SJSA1 (cell line): Measurements from ENCODE around the gene GRIK4. TPM values are rescaled to one million over a fixed set of nuclear protein-coding genes. Genes with fewer than 3 reads are reported as not detected.
A peak's percentile ranks its signal among the peaks of the same experiment; 100 is the strongest.
"Not testable (repeated sequence)": the region's sequence is repeated elsewhere in the genome, so short reads cannot be mapped to it uniquely, and the experiment has no call there.

ENCODE experiments used
- DNase-seq, 2 experiments: peaks; one replicate each; pipeline ENCODE4 v3.0.0-alpha.2; 2015 to 2020; ENCODE audit warnings: low spot score in 2 of 2, low read depth in 1 of 2
- H3K27ac ChIP-seq: fragments of 250-450 bp; sonication (Bioruptor Pico); 2 replicates; pipeline ENCODE4 v1.5.1; 2020; ENCODE audit warnings: mild to moderate bottlenecking, moderate library complexity
- H3K27me3 ChIP-seq: fragments of 250-450 bp; sonication (Bioruptor Pico); replicated peaks from 2 replicates; pipeline ENCODE4 v1.5.1; 2020; ENCODE audit warnings: mild to moderate bottlenecking, moderate library complexity
- H3K36me3 ChIP-seq: fragments of 250-450 bp; sonication (Bioruptor Pico); 2 replicates; pipeline ENCODE4 v1.5.1; 2020; ENCODE audit warnings: mild to moderate bottlenecking
- H3K4me1 ChIP-seq: fragments of 250-450 bp; sonication (Bioruptor Pico); replicated peaks from 2 replicates; pipeline ENCODE4 v1.6.1; 2021; ENCODE audit warnings: mild to moderate bottlenecking
- H3K4me3 ChIP-seq: fragments of 250-450 bp; sonication (Bioruptor Pico); 2 replicates; pipeline ENCODE4 v1.5.1; 2020; ENCODE audit warnings: mild to moderate bottlenecking
- H3K9me3 ChIP-seq: fragments of 250-450 bp; sonication (Bioruptor Pico); replicated peaks from 2 replicates; pipeline ENCODE4 v1.5.1; 2020; ENCODE audit warnings: mild to moderate bottlenecking
- total RNA-seq: library from RNA; depleted of rRNA; stranded (reverse); fragments of >200 nt; shearing (Covaris generic); gene quantifications from 2 replicates; pipeline ENCODE4 v1.2.3, GENCODE V29; 2014

The GRIK4 gene
- total RNA-seq, 1 experiment from 2014 or later: not detected

- Histone ChIP-seq H3K4me1 (no peaks in the 10 kb centered on the region), H3K27me3 (no peaks in the 10 kb centered on the region), H3K27ac (no peak overlapping the region), H3K36me3 (no peaks in the 10 kb centered on the region), H3K4me3 (no peak overlapping the region), H3K9me3 (no peaks in the 10 kb centered on the region)
- DNase-seq: no peak
Measured at GRCh38 chr11:120499859-120500258, 11.7 kb upstream of the GRIK4 start.

DNA sequence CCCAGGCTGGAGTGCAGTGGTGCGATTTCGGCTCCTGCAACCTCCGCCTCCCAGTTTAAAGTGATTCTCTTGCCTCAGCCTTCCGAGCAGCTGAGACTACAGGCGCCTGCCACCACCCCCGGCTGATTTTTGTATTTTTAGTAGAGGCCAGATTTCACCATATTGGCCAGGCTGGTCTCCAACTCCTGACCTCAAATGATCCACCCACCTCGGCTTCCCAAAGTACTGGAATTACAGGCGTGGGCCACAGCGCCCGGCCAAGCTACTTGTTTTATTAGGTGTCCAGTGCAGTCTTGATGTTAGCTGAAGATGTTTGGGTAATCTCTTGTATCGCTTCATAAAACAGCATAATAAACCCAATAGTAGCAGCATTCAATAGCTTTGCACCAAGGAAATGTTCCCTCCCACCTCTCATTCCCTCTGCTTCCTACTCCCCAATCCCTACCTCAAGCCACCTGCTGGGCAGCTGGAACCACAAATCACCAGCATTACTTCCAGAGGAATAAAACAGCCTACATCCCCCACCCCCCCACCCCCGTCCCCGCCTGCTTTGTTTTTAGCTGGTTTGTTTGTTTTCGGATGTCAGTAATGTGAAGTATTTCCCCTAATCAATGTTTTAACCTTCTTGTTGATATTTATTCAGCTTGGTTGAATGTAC is 11.0 kb upstream of the GRIK4 start:
- no peak overlapping the region for H3K27ac ChIP-seq
- no peaks in the 10 kb centered on the region for H3K4me1 ChIP-seq
- H3K36me3 ChIP-seq: no peaks in the 10 kb centered on the region
- no peak for DNase-seq
- no peaks in the 10 kb centered on the region for H3K9me3 ChIP-seq
- H3K27me3 ChIP-seq: no peaks in the 10 kb centered on the region
- no peak overlapping the region for H3K4me3 ChIP-seq

DNA sequence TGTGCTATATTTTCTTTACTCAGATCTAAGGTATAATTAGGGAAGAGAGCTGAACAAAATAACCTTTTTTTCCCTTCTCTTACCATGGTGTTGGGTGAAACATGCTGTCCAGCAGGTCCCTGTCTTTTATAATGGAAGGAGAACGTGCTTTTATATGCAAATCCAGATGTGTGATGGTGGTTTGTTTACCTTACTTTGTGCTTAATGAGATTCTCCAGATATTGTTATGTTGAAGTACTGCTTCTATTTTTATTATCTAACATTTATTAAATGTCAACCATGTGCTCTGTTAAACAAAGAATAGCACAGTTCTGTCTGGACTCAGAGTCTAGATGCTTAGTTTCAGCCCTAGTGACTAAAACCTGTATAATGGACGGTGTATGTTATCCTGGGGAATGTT is 10.1 kb upstream of the GRIK4 start:
- Histone ChIP-seq H3K36me3 (no peaks in the 10 kb centered on the region), H3K27me3 (no peaks in the 10 kb centered on the region), H3K4me3 (no peak overlapping the region), H3K27ac (no peak overlapping the region), H3K9me3 (no peaks in the 10 kb centered on the region), H3K4me1 (no peaks in the 10 kb centered on the region)
- DNase-seq: no peak

DNA sequence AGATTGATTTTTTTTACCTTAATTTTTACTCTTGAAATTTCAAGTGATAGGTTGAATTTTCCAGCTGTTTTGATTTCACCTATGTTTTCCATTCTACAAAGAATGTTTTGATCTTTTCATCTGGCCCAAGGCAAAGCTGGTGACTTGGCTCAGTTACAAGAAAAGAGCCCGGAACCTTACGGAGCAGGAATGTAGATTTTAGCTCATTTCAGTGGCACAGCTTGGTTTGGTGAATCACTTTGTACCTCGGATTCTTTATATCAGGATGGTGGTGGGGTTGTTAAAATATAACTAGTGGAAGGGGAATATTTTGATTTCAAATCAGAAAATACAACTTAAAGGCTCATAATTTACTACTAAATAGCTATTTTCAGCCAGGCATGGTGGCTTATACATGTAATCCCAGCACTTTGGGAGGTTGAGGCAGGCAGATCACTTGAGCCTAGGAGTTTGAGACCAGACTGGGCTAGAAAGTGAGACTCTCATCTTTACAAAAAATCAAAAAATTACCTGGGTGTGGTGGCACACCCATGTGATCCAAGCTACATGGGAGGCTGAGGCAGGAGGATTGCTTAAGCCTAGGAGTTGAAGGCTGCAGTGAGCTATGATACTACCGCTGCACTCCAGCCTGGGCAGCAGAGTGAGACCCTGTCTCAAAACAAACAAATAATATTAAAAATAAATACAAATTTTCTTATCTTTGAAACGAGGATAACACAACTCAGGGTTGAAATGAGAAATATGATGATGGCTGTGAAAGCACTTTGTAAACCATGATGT is 9.4 kb upstream of the GRIK4 start:
- no peak overlapping the region for H3K4me3 ChIP-seq
- H3K4me1 ChIP-seq: no peaks in the 10 kb centered on the region
- no peaks in the 10 kb centered on the region for H3K9me3 ChIP-seq
- no peak overlapping the region for H3K27ac ChIP-seq
- H3K27me3 ChIP-seq: no peaks in the 10 kb centered on the region
- no peak for DNase-seq
- H3K36me3 ChIP-seq: no peaks in the 10 kb centered on the region

DNA sequence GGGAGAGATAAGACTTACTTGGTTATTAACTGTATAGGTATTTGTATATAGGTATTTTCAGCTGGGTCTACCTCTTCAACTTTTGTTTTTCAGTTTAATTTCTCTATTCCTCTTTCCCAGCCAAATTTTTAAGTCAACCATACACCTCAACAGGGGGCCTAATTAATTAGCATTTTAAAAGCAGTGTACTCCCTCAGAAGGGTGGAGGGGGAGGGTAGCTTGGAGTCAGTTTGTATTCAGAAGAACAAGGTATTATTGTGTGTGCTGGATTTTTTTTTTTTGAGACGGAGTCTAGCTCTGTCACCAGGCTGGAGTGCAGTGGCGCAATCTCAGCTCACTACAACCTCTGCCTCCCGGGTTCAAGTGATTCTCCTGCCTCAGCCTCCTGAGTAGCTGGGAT is 8.0 kb upstream of the GRIK4 start:
- not testable (repeated sequence) for H3K9me3 ChIP-seq, H3K36me3 ChIP-seq, H3K27ac ChIP-seq, H3K4me3 ChIP-seq, H3K4me1 ChIP-seq, H3K27me3 ChIP-seq, DNase-seq

DNA sequence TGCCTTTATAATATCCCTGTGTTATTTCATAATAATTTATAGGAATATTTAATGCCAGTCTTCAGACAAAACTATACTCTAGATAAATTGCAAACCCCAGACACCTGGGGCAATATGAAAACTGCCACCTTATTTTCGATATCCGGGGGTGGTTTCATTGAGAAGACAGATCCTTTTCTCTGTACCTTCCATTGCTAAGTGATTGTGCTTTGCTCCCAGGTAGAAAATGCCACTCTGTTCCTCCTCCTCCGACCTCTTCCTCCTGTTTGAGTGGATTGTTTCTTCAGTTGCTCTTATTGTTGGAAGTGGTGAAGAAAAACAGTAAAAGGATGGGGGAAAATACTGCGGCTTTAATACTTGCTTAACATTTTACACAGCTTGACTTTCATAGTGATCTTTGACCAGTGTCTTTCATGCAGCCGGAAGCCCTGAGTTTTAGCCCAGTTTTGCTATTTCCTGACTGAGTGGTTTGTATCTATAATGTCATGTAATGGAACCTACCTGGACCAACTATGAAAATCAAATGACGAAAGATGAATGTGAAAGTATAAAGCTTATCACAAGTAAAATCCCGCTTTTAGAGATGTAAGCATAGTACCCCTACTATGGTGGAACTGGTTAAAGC is 5.6 kb upstream of the GRIK4 start:
- Histone ChIP-seq H3K9me3 (no peaks in the 10 kb centered on the region), H3K4me3 (no peak overlapping the region), H3K27me3 (no peaks in the 10 kb centered on the region), H3K27ac (no peak overlapping the region), H3K4me1 (no peaks in the 10 kb centered on the region), H3K36me3 (no peaks in the 10 kb centered on the region)
- no peak for DNase-seq

- H3K4me3 ChIP-seq: no peak overlapping the region
- H3K27ac ChIP-seq: no peak overlapping the region
- no peaks in the 10 kb centered on the region for H3K36me3 ChIP-seq
- H3K4me1 ChIP-seq: no peaks in the 10 kb centered on the region
- DNase-seq: no peak
- H3K9me3 ChIP-seq: no peaks in the 10 kb centered on the region
- no peaks in the 10 kb centered on the region for H3K27me3 ChIP-seq
Measured at GRCh38 chr11:120509346-120510053, 2.0 kb upstream of the GRIK4 start.

DNA sequence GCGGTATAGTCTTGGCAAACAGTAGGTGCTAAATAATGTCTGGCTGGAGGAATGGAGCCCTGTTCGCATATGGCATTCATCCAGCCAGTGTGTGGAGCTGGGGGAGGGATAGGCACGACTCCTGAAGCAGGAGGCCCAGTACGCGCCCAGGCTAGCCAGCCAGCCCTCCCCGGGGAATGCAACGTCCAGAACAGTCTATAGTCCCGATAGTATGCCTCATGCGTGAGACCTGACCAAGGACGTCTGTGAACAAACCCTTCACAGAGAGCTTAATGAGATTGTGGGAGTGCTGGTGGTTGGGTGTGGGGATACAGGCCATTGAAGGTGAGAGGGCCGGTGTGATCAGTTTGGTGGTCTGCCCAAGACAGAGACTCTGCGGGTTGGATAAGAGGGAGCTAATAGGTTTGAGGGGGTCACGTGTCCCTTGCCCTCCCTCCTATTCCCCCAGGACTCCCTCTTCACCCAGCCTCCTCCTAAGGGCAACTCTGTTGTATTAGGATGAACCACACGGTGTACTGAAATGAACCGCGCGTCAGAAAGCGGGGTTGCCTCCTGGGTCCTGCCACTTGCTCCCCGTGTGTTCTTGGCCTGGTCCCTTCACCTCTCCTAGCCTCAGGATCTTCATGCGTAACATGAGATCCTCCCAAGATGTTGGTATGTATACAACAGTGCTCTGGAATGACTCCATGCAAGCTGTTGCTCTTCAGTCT is 987 bp upstream of the GRIK4 start:
- Histone ChIP-seq H3K27ac (no peak overlapping the region), H3K4me3 (no peak overlapping the region), H3K27me3 (no peaks in the 10 kb centered on the region), H3K36me3 (no peaks in the 10 kb centered on the region), H3K4me1 (no peaks in the 10 kb centered on the region), H3K9me3 (no peaks in the 10 kb centered on the region)
- no peak for DNase-seq

GRCh38 chr11:120511820-120512738 is 531 bp downstream of the GRIK4 start:
- no peaks in the 10 kb centered on the region for H3K27me3 ChIP-seq
- H3K27ac ChIP-seq: no peak overlapping the region
- H3K4me1 ChIP-seq: no peaks in the 10 kb centered on the region
- no peaks in the 10 kb centered on the region for H3K9me3 ChIP-seq
- no peaks in the 10 kb centered on the region for H3K36me3 ChIP-seq
- 0 out of 2 replicates have a peak overlapping the region, but pooled peaks have one; percentile 13 for H3K4me3 ChIP-seq
- no peak for DNase-seq

DNA sequence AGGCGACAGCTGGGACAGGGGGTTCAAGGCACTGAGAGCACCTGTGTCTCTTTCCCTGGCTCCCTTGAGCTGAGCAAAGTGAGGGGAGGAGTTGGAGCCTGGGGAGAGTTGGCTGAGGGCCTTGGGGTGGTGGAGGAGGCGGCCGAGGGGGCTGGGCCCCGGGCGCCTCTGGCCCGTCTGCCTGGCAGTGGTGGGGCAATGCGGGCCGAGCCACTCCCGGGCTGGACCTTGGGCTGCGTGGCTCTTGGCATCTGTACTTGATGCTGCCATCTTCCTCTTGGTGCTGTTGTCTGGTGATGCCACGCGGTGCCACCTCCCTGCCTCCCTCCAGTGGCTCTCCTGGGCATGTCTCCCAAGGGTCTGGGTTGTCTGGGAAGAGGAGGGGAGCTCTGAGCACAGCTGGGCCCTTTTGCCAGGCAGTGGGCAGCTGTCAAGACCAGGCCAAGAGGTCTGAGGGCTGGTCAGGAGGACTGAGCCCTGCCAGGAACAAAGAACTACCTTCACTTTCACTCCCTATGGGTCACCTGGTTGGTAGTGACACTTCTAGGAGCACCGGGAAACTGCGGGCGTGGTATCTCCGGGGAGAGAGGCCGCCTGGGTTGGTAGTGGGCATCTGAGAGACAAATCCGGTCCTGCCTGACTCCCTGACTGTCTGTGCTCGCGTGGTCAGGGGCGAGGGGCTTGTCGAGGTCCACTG is 1.3 kb downstream of the GRIK4 start:
- H3K4me3 ChIP-seq: no peak overlapping the region
- 0 out of 2 replicates have a peak, but pooled peaks cover 6% of the 10 kb centered on the region for H3K4me1 ChIP-seq
- no peak overlapping the region for H3K27ac ChIP-seq
- H3K36me3 ChIP-seq: no peaks in the 10 kb centered on the region
- no peak for DNase-seq
- no peaks in the 10 kb centered on the region for H3K27me3 ChIP-seq
- H3K9me3 ChIP-seq: no peaks in the 10 kb centered on the region

- Histone ChIP-seq H3K9me3 (no peaks in the 10 kb centered on the region), H3K4me1 (0 out of 2 replicates have a peak, but pooled peaks cover 6% of the 10 kb centered on the region), H3K27ac (no peak overlapping the region), H3K27me3 (no peaks in the 10 kb centered on the region), H3K36me3 (no peaks in the 10 kb centered on the region), H3K4me3 (no peak overlapping the region)
- DNase-seq: no peak
Measured at GRCh38 chr11:120513436-120514315, 2.1 kb downstream of the GRIK4 start.
